ENCODE data around the gene ZNF775. TPM values are rescaled to one million over a fixed set of nuclear protein-coding genes. Genes with fewer than 3 reads are reported as not detected.

ZNF775 gene
- total RNA-seq, 2 experiments from 2014 or later: 3.7 to 4.0 TPM

DNA sequence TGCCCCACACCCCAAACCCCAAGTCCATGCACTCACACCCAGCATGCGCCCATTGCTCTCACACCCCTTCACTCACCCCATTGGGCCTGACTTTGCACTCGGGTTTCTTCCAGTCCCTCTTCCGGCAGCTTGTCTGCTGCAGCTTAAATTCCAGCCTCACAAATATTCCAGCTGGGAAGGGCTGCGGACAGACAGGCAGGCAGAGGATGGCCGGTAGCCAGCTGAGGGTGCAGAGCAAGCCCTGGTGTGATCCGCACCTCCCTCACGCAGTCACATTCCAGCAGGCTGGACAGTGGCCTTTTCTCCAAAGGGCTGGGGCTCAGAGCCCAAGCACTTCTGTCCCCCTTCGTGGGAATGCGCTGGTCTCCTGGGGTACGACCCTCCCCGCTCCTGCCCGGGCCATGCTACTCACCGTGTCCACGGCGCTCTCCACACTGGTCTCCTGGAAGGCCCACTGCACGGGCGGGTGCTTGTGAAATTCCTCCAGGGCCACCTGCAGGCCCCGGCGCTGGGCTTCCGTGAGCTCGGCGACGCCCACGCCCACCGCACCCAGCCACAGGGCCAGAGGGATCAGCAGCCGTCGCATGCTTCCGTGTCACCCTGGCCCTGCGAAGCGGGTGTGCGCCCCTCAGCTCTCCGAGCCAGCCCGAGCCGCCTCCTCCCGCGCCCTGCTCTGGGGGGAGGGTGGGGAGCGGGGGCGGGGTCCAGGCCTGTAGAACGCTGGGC, 38.9 kb upstream of the ZNF775 start:
- peaks cover 10% of the 10 kb centered on the region for H3K4me1 Mint-ChIP-seq
- DNase-seq: peak; percentile 57
- peaks cover 42% of the 10 kb centered on the region for H3K27me3 Mint-ChIP-seq
- H3K36me3 Mint-ChIP-seq: peaks cover 11% of the 10 kb centered on the region
- H3K4me3 Mint-ChIP-seq: no peak overlapping the region
- H3K27ac Mint-ChIP-seq: no peak overlapping the region
- no peaks in the 10 kb centered on the region for H3K9me3 Mint-ChIP-seq

DNA sequence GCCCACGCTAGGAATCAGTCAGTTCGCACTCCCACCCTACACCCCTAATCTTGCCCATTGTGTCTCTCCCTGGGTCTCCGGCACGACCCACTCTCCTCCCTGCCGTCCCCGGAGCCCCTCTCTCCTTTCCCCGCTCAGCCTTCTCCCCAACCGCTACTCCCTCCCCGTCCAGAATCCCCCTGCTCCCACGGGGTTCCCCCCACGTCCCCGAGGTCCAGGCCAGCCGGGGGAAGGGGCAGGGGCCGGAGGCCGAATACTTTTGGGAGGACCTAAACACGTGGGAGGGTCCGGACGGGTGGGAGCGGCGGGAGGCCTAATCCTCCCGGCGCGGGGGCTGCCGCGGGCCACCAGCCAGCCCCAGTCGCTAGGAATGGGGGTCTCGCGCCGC, 38.3 kb upstream of the ZNF775 start:
- Mint-ChIP-seq H3K36me3 (peaks cover 11% of the 10 kb centered on the region), H3K4me3 (no peak overlapping the region), H3K9me3 (no peaks in the 10 kb centered on the region), H3K4me1 (peaks cover 10% of the 10 kb centered on the region), H3K27me3 (peaks cover 42% of the 10 kb centered on the region), H3K27ac (no peak overlapping the region)
- no peak for DNase-seq

DNA sequence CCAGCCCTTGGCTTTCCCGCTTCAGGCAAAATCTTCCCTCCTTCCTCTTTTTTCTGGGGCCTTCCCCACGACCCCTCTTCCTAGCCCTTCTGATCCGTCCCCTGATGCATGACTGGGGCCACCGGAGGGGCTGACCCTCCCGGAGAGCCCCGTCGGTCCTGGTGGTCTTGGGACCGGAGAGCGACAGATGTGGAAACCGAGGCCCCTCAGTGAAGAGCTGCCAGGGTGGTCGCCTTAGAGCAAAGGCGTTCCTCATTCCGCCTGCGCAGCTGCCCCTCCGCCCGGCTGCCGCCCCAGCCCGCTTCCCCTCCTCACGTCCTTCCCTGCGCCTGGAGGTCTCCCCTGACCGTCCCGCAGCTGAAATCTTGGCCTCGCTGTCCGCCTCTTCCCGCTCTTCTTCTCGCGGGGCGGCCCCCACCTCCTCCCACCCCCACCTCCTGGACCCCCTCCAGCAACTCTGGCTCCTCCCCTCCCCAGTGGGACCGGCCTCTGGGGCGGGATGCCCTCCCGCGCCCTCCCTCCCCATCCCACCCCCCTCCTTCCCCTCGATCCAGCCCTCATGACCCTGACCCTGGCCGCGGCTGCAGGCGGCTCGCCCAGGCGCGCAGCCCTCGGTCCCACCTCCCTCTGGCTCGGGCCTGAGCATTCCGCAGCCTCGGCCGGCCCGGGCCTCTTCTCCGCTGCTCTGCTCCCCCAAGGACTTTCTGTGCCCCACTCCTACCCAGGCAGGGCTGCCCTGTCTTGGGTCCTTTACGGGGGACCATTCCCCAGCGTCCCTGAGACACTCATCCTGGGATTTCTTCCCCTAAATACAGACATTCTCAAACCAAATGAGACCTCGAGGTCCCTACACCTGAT, 37.6 kb upstream of the ZNF775 start, which contains the start of gene RARRES2:
TSS of gene RARRES2 (minus strand) at position 367 of the 858 bp plus-strand sequence. CDS start 1,020 bp downstream, outside the sequence.
- peaks cover 11% of the 10 kb centered on the region for H3K36me3 Mint-ChIP-seq
- H3K4me1 Mint-ChIP-seq: peaks cover 10% of the 10 kb centered on the region
- H3K27me3 Mint-ChIP-seq: peaks cover 42% of the 10 kb centered on the region
- no peaks in the 10 kb centered on the region for H3K9me3 Mint-ChIP-seq
- H3K27ac Mint-ChIP-seq: no peak within 1 kb of the TSS
- DNase-seq: no peak
- H3K4me3 Mint-ChIP-seq: peak within 1 kb of the TSS; percentile 51

DNA sequence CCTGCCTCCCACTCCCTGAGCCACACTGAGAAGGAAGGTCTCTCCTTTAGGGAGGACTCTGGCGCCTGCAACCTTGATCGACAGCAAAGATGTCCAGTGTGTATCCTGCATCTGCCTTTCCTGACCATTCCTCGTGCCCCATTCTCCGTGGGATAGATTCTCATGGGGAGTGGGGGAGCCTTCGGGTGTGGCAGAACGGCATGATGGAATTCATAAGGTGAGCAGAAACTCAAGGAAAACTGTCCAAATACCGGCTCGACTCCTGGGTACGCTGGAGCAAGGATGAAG, 37.1 kb upstream of the ZNF775 start:
- Mint-ChIP-seq H3K36me3 (peaks cover 11% of the 10 kb centered on the region), H3K4me1 (peaks cover 10% of the 10 kb centered on the region), H3K9me3 (no peaks in the 10 kb centered on the region), H3K4me3 (no peak overlapping the region), H3K27me3 (peaks cover 42% of the 10 kb centered on the region), H3K27ac (no peak overlapping the region)
- no peak for DNase-seq

DNA sequence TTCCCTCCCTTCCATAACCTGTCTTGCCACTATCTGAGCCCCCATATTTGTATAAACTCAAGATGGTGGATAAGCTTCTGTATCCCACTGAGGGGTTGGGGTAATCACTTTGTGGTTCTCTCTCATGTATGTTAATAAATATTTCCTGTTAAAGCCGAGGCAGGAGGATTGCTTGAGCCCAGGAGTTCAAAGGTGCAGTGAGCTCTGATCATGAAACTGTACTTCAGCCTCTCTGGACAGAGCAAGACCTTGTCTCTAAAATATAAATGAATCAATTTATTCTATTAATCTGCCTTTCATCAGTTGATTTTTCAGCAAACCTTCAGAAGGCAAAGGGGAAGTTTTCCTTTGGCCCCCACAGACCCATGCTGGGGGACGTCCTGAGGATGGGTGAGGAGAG, 35.9 kb upstream of the ZNF775 start:
- Mint-ChIP-seq H3K36me3 (peaks cover 7% of the 10 kb centered on the region), H3K27ac (no peak overlapping the region), H3K27me3 (peaks cover 45% of the 10 kb centered on the region), H3K9me3 (no peaks in the 10 kb centered on the region), H3K4me3 (no peak overlapping the region), H3K4me1 (peaks cover 10% of the 10 kb centered on the region)
- DNase-seq: no peak

DNA sequence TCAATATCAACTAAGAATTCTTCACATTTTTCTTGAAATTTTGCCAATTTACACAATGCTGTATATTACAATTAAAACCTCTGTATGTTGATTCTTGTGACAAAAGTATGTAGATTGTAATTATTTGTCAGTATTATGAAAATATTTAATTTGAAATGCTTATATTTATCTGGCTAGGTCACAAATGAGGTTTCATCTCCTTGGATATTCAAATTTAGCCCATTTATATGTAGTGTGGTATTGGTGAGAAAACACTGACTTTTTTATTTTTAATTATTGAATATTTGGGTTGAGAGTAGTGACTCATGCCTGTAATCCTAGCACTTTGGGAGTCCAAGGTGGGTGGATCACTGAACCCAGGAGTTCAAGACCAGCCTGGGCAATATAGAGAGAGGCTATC, 34.8 kb upstream of the ZNF775 start:
- Mint-ChIP-seq H3K9me3 (no peaks in the 10 kb centered on the region), H3K36me3 (peaks cover 7% of the 10 kb centered on the region), H3K4me1 (peaks cover 10% of the 10 kb centered on the region), H3K4me3 (no peak overlapping the region), H3K27me3 (peaks cover 45% of the 10 kb centered on the region), H3K27ac (no peak overlapping the region)
- no peak for DNase-seq

DNA sequence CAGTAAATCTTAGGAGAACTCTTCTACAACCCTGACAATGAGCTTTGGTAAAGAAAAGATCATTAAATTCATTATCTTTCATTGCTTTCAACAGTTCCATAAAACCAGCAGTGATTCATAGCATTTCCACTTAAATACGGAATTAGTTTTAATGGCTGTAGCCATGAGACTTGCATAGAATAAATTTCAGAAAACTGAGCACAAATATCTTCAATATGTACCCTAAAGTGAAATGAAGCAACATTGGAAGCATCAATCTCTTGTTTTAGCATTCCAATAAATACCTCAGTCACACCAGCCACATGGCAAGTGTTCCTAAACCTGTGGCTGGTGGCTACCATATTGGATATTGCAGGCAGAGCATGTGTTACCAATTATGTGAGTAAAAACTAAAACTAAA, 34.1 kb upstream of the ZNF775 start:
- peaks cover 6% of the 10 kb centered on the region for H3K4me1 Mint-ChIP-seq
- H3K27me3 Mint-ChIP-seq: peaks cover 40% of the 10 kb centered on the region
- peaks cover 7% of the 10 kb centered on the region for H3K36me3 Mint-ChIP-seq
- H3K4me3 Mint-ChIP-seq: no peak overlapping the region
- H3K27ac Mint-ChIP-seq: no peak overlapping the region
- H3K9me3 Mint-ChIP-seq: no peaks in the 10 kb centered on the region
- DNase-seq: no peak

DNA sequence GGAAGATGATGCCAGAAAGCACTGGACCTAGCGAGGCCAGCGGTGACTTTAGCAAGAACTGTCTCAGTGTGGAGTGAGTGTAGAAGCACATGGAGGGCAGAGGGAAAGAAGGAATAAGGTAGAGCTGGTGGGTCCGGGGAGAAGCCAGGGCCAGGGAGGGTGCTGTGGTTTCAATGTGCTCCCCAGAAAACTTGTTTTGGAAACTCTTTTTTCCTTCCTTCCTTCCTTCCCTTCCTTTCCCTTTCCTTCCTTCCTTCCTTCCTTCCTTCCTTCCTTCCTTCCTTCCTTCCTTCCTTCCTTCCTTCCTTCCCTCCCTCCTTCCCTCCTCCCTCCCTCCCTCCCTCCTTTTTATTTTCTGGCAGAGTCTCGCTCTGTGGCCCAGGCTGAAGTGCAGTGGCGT, 32.2 kb upstream of the ZNF775 start:
- H3K27me3 Mint-ChIP-seq: peaks cover 23% of the 10 kb centered on the region
- DNase-seq: no peak
- no peak overlapping the region for H3K27ac Mint-ChIP-seq
- no peaks in the 10 kb centered on the region for H3K4me1 Mint-ChIP-seq
- no peaks in the 10 kb centered on the region for H3K9me3 Mint-ChIP-seq
- H3K4me3 Mint-ChIP-seq: no peak overlapping the region
- peaks cover 7% of the 10 kb centered on the region for H3K36me3 Mint-ChIP-seq

DNA sequence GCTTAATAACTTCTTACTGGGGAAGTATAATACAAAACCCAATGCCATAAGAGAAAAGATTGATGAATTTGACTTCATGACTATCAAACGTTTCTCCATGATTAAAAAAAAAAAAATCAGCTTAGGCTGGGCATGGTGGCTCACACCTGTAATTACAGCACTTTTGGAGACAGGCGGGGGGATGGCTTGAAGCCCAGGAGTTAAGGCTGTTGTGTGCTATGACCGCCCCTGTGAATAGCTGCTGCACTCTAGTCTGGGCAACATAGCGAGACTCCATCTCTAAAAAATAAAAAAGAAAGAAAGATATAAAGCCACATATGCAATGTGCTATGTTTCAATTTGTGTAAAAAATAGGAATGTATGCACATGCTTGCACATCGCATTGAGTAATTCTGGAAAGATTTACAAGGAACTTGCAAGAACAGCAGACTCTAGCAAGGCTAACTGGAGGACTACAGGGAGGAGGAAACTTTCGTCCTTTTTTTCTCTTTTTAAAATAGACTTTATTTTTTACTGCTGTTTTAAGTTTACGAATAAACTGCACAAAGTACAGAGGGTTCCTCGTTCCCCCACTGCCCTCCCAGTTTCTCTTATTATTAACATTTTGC, 27.4 kb upstream of the ZNF775 start:
- H3K4me3 Mint-ChIP-seq: no peak overlapping the region
- H3K4me1 Mint-ChIP-seq: peaks cover 10% of the 10 kb centered on the region
- H3K36me3 Mint-ChIP-seq: no peaks in the 10 kb centered on the region
- peaks cover 3% of the 10 kb centered on the region for H3K27me3 Mint-ChIP-seq
- no peak overlapping the region for H3K27ac Mint-ChIP-seq
- no peaks in the 10 kb centered on the region for H3K9me3 Mint-ChIP-seq
- no peak for DNase-seq

DNA sequence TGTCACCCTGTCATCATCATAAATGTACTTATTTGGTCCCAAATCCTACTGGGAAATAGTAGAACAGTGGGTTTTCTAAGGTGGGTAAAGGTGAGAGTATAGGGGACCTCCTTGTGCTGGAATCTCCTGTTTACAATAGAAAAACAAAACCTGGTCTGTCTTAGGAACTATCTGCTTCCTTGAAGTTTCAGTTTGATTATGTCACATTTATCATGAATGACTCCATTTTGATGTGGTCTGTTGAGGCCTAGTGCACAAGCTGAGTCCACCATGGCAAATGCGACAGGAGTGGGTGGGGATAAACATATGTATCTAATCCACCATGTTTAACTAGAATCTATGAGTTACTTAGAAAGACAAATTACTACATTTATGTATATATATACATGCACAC, 23.5 kb upstream of the ZNF775 start:
- Mint-ChIP-seq H3K36me3 (peaks cover 4% of the 10 kb centered on the region), H3K4me3 (no peak overlapping the region), H3K4me1 (peaks cover 38% of the 10 kb centered on the region), H3K27ac (no peak overlapping the region), H3K27me3 (no peaks in the 10 kb centered on the region), H3K9me3 (peaks cover 4% of the 10 kb centered on the region)
- no peak for DNase-seq

DNA sequence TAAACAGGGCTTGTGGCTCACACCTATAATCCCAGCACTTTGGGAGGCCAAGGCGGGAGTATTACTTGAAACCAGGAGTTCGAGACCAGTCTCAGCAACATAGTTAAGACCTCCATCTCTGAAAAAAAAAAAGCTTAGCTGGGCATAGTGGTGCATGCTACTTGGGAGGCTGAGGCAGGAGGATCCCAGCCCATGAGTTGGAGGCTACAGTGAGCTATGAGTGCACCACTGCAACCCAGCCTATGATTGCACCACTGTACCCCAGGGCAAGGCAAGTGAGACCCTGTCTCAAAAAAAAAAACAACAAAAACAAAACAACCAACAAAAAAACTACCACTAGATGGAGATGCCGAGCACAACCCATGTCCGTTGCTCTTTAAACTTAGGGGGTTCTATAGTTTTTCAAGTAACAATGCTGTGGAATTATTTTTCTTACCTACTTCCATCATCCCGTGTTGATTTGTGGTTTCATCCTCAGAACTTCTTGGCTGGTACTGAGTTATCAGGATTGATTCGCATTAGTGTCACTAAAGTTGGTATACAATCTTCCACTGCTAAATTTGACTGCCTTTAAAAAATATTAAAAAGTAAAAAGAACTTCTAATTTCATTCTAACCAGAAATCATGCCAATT, 22.7 kb upstream of the ZNF775 start:
- H3K4me1 Mint-ChIP-seq: peaks cover 38% of the 10 kb centered on the region
- H3K4me3 Mint-ChIP-seq: no peak overlapping the region
- peaks cover 4% of the 10 kb centered on the region for H3K36me3 Mint-ChIP-seq
- H3K27ac Mint-ChIP-seq: peak overlapping the region; percentile 29
- H3K27me3 Mint-ChIP-seq: no peaks in the 10 kb centered on the region
- H3K9me3 Mint-ChIP-seq: peaks cover 4% of the 10 kb centered on the region
- no peak for DNase-seq

DNA sequence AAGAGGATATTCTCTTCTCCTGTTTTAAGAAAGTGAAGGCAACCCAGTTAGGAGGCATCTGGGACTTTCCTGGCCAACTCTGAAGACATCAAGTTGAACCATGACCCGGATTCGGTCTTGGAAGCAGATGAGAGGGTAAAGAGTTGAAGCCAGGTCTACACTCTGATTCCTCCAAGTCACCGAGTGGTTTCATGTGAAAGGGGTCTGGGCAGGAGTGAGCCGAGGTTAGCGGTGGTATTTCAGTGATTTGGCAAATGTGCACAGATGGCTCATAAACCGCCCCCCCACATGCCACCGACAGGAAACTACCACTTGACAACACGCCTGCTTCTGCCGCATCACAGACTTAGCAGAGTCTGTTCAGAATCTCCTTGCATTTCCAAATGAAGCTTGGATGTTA, 21.9 kb upstream of the ZNF775 start:
- Mint-ChIP-seq H3K27me3 (no peaks in the 10 kb centered on the region), H3K4me1 (peaks cover 38% of the 10 kb centered on the region), H3K27ac (peak overlapping the region; percentile 93)

DNA sequence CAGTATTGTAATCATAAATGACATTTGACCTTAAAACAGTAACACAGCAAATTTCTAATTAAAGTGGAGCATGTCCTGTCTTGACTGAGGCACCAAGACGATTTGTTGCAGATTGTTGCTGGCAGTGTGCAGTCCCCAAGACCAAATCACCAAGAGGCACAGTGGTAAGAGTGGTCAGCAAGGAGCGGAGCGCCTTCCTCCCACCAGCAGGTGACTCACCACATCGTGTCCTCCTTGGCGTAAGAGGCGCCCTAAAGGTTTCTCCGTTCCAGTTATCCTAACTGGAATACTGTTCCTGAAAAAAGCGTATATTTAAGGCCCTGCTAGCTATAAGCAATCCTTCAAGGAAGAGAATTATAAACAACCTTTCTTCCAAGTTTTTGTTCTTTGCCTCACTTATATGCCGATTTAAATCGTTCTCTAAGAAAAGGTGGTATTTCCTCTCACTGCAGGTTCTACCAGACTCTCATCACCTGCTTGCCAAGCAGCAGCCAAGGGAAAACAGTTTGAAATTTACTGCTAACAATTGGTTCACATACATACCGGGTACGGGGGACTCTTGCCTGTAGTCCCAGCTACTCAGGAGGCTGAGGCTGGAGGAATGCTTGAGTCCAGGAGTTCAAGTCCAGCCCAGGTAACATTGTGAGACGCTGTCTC, 21.2 kb upstream of the ZNF775 start:
- H3K9me3 Mint-ChIP-seq: peaks cover 4% of the 10 kb centered on the region
- no peaks in the 10 kb centered on the region for H3K27me3 Mint-ChIP-seq
- H3K27ac Mint-ChIP-seq: peak overlapping the region; percentile 93
- peaks cover 38% of the 10 kb centered on the region for H3K4me1 Mint-ChIP-seq
- no peak for DNase-seq
- H3K36me3 Mint-ChIP-seq: peaks cover 4% of the 10 kb centered on the region
- peak overlapping the region; percentile 78 for H3K4me3 Mint-ChIP-seq

More for the DNA sequence above, 21.9 kb upstream of the ZNF775 start:
- Mint-ChIP-seq H3K4me3 (peak overlapping the region; percentile 78), H3K36me3 (peaks cover 4% of the 10 kb centered on the region), H3K9me3 (peaks cover 4% of the 10 kb centered on the region)
- DNase-seq: peak; percentile 62

DNA sequence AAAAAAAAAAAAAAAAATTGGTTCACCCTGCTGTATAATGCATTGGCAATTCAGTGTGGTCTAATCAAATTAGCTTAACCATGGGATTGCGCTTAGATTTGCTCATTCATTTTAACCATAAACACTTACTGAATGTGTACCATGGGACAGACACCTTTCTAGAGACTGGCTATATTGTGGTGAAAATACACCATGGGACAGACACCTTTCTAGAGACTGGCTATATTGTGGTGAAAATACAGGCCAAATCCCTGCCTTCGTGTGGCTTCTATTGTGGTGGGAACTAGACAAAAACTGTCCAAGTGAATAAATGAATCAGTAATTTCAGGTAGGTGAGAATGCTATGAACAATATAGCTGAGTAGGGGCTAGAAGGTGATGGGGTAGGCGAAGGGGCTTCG, 20.7 kb upstream of the ZNF775 start:
- DNase-seq: no peak
- H3K4me1 Mint-ChIP-seq: peaks cover 38% of the 10 kb centered on the region
- peaks cover 4% of the 10 kb centered on the region for H3K9me3 Mint-ChIP-seq
- H3K27ac Mint-ChIP-seq: no peak overlapping the region
- H3K4me3 Mint-ChIP-seq: no peak overlapping the region
- no peaks in the 10 kb centered on the region for H3K27me3 Mint-ChIP-seq
- H3K36me3 Mint-ChIP-seq: peaks cover 4% of the 10 kb centered on the region

All from activated naive CD8-positive, alpha-beta T cell treated with anti-CD3 and anti-CD28 coated beads for 36 hours (primary cell).